Stomach smooth muscle (tissue), 2 donors: ENCODE results near the gene POLA1.

Experiments
- H3K27ac ChIP-seq: one replicate; pipeline ENCODE4 v1.7.0; 2013; ENCODE audit warnings: mild to moderate bottlenecking, low read length, inconsistent platforms
- H3K27me3 ChIP-seq, 2 donors: one replicate each; pipeline ENCODE4 v1.7.0; 2013; ENCODE audit warnings: low read length in 2 of 2; ENCODE audit not compliant: insufficient read depth in 2 of 2, control insufficient read depth in 1 of 2
- H3K36me3 ChIP-seq, 2 donors: one replicate each; pipeline ENCODE4 v1.7.0; 2013; ENCODE audit warnings: low read length in 2 of 2; ENCODE audit not compliant: control insufficient read depth in 2 of 2, insufficient read depth in 2 of 2
- H3K4me1 ChIP-seq: one replicate; pipeline ENCODE4 v1.7.0; 2013; ENCODE audit warnings: low read length; ENCODE audit not compliant: control insufficient read depth, insufficient read depth
- H3K4me3 ChIP-seq, 2 donors: one replicate each; pipeline ENCODE4 v1.7.0; 2013; ENCODE audit warnings: low read length in 2 of 2
- H3K9ac ChIP-seq, 2 donors: one replicate each; pipeline ENCODE4 v1.7.0; 2013; ENCODE audit warnings: low read length in 2 of 2, mild to moderate bottlenecking in 1 of 2
- H3K9me3 ChIP-seq, 2 donors: one replicate each; pipeline ENCODE4 v1.7.0; 2013; ENCODE audit warnings: low read length in 2 of 2; ENCODE audit not compliant: control insufficient read depth in 2 of 2
- donor health status: healthy.
- donor health status: Pancreatic carcinoma.

Gene POLA1

DNA sequence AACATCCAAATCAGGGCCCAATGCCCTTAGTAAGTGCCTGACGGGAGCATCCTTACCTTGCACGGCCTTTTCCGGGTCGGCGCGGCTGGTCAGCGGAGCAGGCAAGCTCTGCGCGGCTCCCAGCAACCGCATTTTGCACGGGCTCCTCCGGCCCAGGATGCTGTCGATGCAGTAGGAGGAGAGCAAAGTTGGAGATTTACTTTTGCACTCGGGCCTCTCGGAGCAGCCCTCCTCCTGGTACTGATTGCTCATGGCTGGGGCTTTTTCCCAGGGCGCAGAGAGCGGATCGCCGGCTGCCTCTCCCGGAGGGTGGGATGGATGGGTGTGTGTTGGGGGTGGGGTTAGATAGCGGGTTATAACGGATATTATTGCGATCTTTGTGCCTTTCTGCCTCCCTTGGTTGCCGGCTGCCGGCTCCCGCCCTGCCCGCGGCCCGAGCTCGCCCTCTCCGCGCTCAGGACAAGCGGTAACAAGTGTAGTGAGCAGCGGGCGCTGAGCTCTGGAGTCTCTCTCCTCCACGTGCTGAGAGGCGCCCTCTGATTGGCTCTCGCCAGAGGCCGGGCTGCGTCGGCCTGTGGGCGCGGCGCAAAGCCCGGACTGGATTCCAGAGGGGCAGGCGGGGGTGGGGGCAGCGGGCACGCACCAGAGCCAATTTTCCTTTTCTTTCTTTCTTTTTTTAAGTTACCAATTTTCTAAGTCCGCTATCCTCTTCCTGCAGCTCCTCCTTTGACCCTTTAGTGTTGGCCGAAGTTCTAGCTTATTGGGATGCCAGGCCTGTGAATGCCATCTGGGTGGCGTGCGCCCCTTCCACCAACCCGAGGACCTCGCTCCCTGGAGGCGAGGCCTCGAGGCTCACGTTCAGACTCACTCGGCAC, 322.0 kb downstream of the POLA1 start, which contains the start of gene ARX:
TSS of gene ARX (minus strand) at position 480 of the 875 bp plus-strand sequence. CDS start at position 252, 228 bp downstream.
- no peak within 1 kb of the TSS for H3K4me3 ChIP-seq
- no peak within 1 kb of the TSS for H3K27ac ChIP-seq
- H3K9ac ChIP-seq: no peak within 1 kb of the TSS
- H3K9me3 ChIP-seq: no peaks in the 10 kb centered on the region
- H3K36me3 ChIP-seq: no peaks in the 10 kb centered on the region
- peaks cover 66 to 76% of the 10 kb centered on the region in 2 donors for H3K27me3 ChIP-seq
- peaks cover 16% of the 10 kb centered on the region for H3K4me1 ChIP-seq

DNA sequence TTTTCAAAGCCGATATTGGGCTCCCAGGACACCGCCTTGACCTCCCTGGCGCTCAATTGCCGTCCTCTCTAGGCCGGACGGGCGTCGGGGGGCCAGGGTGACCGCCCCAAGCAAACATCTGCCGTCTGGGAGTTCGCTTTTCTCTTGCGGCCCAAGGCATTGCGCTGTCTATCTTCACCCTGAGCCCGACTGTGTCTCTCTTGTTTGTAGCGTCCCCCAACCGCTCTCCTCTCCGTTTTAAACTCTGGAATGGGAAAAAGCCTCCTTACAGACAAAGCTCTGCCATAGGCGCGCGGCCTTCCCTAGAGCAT, 322.6 kb downstream of the POLA1 start:
- Histone ChIP-seq H3K9ac (no peak overlapping the region), H3K9me3 (no peaks in the 10 kb centered on the region), H3K27me3 (peaks cover 68 to 77% of the 10 kb centered on the region in 2 donors), H3K27ac (no peak overlapping the region), H3K4me3 (no peak overlapping the region), H3K4me1 (peaks cover 16% of the 10 kb centered on the region), H3K36me3 (no peaks in the 10 kb centered on the region)

DNA sequence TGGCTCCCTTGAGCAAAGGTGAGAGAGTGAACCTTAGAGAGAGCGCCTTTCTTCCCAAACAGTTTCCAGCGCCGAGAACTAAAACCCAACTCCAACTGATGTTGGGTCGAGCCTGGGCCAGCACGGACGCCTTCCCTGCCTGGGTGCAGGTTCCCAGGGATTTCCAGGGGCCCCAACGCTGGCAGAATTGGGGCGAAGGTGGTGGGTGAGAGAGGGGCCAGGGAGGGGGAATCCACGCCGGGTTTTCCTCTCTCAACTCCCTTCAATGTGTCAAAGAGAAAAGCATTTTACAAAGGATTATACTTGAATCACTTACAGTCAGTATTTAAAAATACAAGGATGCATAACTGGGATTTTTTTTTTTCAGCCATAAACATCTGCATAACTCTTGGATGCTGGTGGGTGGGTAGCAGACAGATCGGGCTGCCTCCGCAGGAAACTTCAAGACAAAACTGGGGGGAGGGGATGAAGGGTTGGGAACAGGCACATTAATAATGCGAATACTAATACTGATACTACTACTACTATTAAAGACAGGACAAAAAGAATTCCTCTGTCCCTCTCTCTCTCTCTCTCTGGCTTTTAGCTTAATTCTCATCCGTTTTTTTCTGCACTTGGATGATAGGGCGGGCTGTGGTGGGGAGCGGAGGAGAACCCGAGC, 323.4 kb downstream of the POLA1 start:
- no peaks in the 10 kb centered on the region for H3K36me3 ChIP-seq
- peaks cover 67 to 73% of the 10 kb centered on the region in 2 donors for H3K27me3 ChIP-seq
- no peak overlapping the region for H3K27ac ChIP-seq
- no peak overlapping the region for H3K9ac ChIP-seq
- no peaks in the 10 kb centered on the region for H3K9me3 ChIP-seq
- H3K4me3 ChIP-seq: no peak overlapping the region
- H3K4me1 ChIP-seq: peaks cover 16% of the 10 kb centered on the region

DNA sequence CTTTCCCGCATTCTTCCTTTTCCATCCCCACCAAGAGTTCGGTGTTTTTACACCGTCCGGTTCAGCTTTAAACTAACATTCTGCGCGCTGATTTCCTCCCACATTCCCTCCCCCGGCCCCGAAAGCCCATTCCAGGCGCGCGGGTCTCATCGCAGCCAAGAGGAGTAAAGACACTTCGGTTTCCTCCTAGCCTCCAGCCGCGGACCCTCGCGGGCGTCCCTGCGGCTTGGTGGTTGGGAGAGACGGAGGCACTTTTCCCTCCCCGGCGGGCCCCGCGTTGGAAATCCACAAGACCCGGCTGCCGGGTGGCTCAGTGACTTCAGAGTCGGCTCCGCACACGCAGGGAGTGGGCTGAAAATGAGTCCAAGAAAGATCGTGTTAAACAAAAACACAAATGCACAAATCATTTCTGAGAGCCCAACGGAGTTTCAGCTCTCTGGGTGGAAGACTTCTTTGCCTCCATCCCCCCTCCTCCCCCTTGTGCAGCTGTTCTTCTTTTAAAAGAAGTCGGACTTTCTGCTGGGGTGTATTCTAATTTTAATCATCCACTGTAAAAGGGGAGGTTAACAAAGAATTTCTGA, 324.0 kb downstream of the POLA1 start:
- Histone ChIP-seq H3K4me1 (peaks cover 12% of the 10 kb centered on the region), H3K9ac (no peak overlapping the region), H3K9me3 (no peaks in the 10 kb centered on the region), H3K27me3 (peaks cover 68 to 72% of the 10 kb centered on the region in 2 donors), H3K27ac (no peak overlapping the region), H3K36me3 (no peaks in the 10 kb centered on the region), H3K4me3 (no peak overlapping the region)

DNA sequence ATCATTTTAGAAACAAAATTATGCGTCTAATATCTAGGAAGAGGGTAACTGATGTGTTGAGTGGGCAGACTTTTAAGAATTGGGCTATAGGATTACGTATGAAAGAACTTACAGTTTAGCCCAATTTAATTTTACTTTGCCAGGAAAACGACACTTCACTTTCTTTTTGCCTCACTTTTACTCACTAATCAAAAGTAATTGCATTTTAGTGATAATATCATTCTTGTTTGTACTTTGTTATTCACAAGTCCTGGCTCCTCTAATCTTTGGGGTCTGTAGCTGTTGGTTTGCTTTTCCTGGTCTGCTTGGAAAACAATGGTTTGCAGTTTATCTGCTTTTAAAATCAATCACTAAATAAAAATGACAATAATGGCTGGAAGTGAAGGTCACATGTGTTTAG, 325.0 kb downstream of the POLA1 start:
- Histone ChIP-seq H3K27me3 (peaks cover 72 to 74% of the 10 kb centered on the region in 2 donors), H3K9ac (no peak overlapping the region), H3K9me3 (no peaks in the 10 kb centered on the region), H3K4me1 (peaks cover 8% of the 10 kb centered on the region), H3K27ac (no peak overlapping the region), H3K4me3 (no peak overlapping the region), H3K36me3 (no peaks in the 10 kb centered on the region)

DNA sequence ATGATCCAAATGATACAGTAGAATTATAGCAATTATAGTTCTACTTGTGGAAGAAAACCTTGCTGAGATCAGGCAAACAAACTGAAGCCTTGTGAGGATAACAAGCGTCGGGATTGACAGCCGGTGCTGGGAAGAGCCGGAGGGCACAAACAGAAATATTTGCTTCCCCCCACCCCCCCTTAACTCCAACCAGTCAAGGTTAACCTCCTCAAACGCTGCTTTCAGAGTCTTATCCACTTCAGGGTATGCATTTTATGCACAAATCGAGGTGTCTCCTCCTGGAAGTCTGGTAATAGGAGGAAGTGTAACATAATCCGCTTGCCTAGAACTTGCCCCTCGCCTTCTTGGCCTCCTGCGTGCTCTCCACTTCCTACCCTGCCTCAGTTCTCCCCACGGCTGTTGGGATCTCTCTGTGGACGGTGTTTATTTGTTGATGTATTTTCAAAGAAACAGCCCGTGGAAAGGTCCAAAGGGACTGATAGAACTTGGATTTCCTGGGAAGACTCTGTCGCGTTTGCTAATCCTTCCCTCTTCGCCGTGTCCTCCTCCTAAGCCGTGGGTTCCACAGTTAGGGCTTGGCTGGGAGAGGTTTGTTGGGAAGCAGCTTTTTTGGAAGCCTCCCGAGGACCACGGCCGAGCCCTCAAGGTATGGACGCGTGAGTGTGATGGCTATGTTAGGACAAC, 326.1 kb downstream of the POLA1 start:
- Histone ChIP-seq H3K9ac (no peak overlapping the region), H3K4me1 (peaks cover 6% of the 10 kb centered on the region), H3K4me3 (no peak overlapping the region), H3K27ac (no peak overlapping the region), H3K9me3 (no peaks in the 10 kb centered on the region), H3K36me3 (no peaks in the 10 kb centered on the region), H3K27me3 (peaks cover 66 to 75% of the 10 kb centered on the region in 2 donors)

DNA sequence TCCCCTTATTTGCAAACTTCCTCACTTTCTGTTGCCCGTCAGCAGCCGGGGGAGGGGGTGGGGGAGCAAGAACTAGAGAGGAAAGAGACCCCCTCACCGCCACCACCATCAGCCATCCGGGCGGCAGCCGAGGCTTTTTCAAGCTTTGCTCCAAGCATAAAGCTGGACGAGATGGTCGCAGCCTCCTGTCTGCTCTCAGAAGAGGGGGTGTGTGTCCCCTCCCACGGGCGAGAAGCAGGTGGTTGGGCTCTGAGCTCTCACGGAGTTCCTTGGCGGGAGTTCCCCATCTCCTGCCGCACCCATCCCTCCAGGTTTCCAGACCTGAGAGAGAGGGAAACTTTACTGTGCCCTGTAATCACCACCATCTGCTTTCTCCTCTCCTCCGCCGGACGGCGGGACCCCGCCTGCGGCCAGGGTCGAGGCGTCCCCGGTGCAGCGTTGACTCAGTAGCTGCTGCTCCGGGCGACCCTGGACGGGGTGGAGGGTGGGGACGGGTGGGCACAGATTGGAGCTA, 326.7 kb downstream of the POLA1 start:
- Histone ChIP-seq H3K27me3 (peaks cover 60 to 70% of the 10 kb centered on the region in 2 donors), H3K9ac (no peak overlapping the region), H3K36me3 (no peaks in the 10 kb centered on the region), H3K27ac (no peak overlapping the region), H3K4me3 (no peak overlapping the region), H3K4me1 (peaks cover 4% of the 10 kb centered on the region), H3K9me3 (no peaks in the 10 kb centered on the region)

DNA sequence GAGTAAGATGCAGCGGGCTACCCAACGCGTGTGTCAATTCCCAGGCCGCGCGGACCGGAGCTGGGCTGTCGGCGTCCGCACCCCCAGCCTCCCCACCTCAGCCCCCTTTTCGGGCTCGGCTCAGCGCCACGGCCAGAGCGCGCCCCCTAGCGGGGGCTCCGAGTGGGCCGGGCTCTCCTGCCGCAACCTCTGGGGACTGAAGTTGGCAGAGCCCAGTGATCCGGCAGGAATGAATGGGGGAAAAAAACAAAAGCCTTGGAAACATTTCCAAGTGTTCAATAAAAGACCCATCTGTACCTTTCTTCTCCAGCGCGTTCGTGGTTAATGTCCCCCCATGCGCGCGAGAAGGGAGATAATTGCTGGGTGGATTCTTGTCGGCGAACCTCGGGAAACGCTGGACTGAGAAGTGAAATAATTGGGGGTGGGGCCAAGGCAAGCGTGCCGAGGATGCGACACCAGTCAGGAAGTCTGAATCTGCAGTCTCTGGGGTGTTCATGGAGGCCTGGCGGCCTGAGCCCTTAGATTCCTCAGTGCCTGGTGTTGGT, 327.3 kb downstream of the POLA1 start:
- Histone ChIP-seq H3K9me3 (no peaks in the 10 kb centered on the region), H3K9ac (no peak overlapping the region), H3K4me3 (no peak overlapping the region), H3K36me3 (no peaks in the 10 kb centered on the region), H3K27me3 (peaks cover 55 to 68% of the 10 kb centered on the region in 2 donors), H3K27ac (no peak overlapping the region), H3K4me1 (peaks cover 3% of the 10 kb centered on the region)

DNA sequence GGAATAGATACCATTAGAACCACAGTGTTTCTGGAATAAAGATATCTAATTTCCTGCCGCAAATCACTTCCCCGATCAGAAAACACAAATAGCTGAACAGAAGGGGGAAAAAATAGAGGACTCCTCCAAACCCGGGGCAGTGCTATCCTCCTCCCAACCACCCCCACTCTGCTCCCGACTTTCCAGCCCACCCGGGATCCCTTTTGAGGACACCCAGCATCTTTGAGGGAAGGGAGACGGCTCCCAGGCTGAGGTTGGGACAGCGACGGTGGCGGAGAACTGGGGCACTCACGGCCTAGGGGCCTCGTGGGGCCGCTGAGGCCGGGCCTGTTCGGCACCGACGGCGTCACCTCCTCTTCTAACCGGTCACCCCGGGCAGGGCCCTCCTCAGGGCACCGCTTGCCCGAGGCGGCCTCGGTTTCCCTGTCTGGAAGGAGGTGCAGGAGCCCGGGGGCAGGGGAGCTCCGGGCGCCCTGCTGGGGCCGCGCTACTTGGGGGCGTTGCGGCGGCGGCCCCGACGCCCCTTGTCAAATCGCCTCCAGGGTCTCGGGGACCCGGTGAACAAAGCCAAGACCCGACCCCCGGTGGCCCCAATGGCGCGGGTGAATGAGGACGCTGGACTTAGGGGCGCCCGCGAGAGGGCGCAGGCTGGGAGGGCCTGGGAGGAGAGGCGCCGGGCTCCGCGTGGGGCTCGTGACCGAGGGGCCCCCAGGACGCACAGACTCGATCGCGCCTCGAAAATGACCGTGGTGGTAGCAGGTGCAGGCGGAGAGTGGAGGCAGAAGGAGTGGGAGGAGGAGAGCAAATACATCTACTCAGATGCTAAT, 329.0 kb downstream of the POLA1 start:
- Histone ChIP-seq H3K9me3 (no peaks in the 10 kb centered on the region), H3K4me3 (no peak overlapping the region), H3K36me3 (no peaks in the 10 kb centered on the region), H3K27me3 (peaks cover 38 to 53% of the 10 kb centered on the region in 2 donors), H3K9ac (no peak overlapping the region), H3K4me1 (peaks cover 3% of the 10 kb centered on the region), H3K27ac (no peak overlapping the region)
